GM19239 (cell line): ENCODE measurements around the gene CAB39.
"Not testable (repeated sequence)": the region's sequence is repeated elsewhere in the genome, so short reads cannot be mapped to it uniquely, and the experiment has no call there.

Experiments used
- DNase-seq: peaks from one replicate; pipeline ENCODE4 v3.0.0; 2011; ENCODE audit warnings: low spot score; ENCODE audit not compliant: insufficient read length
- FAIRE-seq: peaks from 2 replicates; lab custom pipeline; 2011; peaks lifted over from hg19 to GRCh38; lab: Jason Lieb, UNC

The CAB39 gene

DNA sequence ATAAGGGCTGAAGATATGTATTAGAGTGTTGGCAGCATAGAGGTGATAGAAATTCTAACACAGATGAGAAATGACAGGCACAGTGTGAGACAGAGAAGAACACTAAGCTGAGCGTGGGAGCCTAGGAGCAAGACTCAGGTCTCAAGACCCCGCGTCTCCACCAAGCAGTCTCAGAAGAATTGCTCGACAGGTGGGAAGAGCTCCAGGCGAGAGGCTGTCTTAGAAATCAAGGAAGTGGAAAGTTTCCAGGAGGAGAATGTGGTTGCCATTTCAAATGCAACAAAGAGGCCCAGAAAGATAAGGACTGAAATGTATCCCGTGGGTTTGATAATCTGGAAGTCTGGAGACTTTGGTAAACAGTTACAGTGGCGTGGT lies 31.5 kb upstream of the CAB39 start:
- DNase-seq: no peak
- no peak for FAIRE-seq

DNA sequence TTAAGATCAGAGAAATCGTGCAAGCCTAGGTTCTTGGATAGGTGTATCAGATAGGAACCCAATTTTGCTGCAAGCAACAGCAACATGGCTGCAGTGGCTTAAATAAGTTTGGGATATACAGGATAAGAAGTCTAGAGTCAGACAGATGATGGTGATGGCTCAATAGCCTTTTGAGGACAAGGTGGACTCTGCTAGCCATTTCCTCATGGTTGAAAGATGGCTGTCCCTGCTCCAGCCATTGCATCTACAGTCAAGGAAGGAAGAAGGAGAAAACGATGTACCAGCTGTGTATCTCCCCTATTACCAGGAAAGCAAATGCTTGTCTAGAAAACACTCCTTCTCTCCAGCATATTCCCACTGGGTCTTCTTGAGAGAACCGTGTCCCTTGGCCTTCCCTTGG lies 30.1 kb upstream of the CAB39 start:
- DNase-seq (no peak), FAIRE-seq (no peak)

DNA sequence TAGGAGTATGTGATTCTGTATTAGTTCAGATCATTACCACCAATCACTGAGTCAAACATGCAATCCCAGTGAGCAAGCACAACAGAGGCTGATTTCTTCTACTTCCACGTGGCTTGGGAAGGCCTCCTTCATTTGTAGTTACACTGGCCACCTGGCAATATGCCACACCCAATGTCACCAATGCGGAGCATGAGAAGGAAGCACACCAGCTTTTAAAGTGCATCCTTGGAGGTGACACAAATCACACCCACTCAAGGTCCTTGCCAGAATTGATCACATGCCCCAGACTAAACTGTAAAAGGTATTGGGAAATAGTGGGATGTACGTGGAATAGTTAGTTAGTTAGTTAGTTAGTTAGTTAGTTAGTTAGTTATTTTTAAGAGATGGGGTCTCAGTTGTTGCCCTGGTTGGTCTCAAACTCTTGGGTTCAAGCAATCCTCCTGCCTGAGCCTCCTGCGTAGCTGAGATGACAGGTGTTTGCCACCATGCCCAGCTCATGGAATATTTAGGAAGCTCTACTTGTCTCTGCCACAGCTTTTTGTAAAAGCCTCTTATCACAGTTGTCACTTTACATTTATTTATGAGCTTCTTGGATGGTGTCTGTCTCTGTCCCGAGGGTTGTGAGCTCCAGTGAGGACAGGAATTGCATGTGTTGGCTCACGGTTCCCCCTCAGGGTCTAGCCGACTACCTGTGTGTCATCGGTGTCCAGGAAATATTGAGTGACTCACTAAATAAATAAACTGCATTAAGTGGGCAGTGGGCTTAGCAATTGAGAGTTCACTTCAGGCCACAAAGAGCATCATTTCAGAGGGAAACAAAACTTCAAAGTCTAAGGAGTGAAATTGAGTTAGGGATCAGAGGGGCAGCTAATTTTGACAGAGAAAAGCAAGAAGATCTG lies 28.1 kb upstream of the CAB39 start:
- no peak for FAIRE-seq
- DNase-seq: no peak

DNA sequence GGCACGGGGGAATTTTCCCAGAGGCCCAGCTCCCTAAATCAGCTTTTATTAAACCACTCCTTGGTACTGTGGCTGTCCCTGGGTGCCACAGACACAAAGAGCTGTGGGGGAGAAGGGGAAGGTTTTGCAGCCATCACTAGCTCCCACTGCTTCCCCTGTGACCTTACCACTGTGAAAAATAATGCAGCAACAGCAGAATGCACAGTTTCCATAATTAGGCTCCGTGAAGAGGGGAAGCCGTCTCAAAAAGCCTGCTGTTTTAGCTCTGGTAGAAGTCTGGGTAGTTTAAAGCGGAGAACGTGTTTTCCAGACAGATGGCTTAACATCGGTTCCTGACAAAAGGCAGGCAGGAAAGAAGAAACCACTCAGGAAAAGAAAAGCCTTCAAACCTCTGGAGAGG lies 27.5 kb upstream of the CAB39 start:
- DNase-seq (no peak), FAIRE-seq (no peak)

DNA sequence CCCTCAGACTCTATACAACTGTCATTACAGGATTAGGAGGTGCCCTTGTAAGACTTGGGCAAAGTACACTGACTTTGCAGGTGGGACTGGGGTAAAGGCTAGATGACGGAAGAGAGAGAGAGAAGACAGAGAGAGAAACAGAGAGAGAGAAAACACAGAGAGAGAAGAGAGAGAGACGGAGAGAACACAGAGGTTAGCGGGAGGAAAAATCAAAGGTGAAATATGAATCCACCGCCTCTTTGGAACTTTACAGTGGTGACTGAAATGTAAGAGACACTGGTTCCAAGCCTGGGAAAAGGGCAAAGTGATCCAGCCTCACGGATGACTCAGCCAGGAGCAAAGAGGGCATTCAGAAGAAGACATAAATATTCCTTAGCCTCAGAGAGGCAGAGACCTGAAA lies 25.1 kb upstream of the CAB39 start:
- DNase-seq: no peak
- no peak for FAIRE-seq

DNA sequence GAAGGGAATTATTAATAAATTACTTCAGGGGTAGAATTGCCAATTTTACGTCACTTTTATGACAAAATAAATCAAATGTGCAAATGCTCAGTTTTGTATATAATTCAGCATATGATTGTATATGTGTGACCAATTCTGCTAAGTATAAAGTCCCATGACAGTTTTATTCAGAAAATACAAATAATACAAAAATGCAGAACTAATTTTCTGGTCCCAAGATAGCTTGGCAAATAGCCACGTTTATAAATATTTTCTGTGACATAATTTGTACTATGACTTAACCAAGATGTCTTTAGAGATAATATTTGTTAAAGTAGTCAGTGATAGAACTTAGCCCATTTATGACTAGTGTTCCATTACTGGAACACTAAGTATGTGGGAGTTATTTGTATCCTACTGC lies 24.2 kb upstream of the CAB39 start:
- no peak for FAIRE-seq
- DNase-seq: no peak

DNA sequence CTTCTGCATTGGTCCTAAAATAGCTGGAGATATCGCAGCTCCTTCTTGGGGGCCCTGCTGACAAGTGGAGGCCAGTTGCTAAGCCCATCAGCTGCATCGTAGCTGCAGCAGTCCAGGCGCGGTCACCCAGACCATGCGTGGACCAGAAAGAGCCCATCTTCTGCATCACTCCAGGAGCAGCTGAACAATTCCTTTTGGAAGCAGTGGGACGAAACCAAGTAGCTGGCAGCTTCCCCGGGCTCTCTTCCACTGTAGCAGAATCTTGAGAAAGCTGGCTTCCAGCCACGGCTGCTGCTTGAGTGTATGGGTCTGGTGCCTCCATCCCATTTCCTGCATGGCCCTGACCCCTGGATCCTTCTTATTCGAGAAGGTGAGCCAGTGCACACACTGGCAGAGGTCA lies 22.2 kb upstream of the CAB39 start:
- FAIRE-seq: no peak
- no peak for DNase-seq

DNA sequence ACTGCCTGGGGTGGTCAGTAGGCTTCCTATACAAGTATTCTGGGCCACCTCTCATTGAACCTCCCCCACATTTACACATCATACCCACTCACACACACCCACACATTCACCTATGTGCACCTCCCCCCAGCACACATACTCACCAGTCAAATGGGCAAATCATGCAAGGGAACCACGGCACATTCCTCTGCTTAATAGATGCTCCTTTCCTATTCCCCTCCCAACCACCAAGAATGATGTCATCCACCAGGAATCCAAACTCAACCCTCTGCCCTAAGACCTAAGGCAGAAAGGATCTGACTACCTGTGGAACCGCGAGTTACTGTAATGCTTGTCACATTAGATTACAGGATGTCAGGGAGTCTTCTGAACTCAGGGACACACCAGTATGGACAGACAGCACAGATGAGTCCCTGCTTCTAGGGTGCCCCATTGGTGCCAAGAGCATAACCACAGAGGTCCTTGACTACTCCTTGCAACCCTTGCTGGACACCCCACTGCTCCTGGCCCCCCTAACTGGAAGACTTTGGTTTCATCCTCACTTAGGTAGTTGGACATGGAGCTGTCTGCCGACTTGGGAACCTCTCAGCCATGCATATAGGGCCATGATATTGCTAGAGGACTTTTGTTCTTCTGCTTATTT lies 21.5 kb upstream of the CAB39 start:
- DNase-seq (no peak), FAIRE-seq (no peak)

DNA sequence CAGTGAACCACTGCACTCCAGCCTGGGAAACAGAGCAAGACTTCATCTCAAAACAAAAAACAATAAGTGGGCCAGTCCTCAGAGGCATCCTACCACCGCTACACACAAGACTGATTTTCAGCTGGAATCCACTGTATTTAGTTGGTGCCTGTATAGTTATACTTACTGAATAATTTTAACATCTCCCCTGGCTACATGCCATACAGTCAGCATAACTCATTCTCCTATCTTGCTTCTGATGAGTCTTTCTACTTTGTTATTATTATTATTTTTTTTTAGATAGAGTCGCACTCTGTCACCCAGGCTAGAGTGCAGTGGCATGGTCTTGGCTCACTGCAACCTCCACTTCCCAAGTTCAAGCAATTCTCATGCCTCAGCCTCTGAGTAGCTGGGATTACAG lies 19.9 kb upstream of the CAB39 start:
- FAIRE-seq (no peak), DNase-seq (no peak)

DNA sequence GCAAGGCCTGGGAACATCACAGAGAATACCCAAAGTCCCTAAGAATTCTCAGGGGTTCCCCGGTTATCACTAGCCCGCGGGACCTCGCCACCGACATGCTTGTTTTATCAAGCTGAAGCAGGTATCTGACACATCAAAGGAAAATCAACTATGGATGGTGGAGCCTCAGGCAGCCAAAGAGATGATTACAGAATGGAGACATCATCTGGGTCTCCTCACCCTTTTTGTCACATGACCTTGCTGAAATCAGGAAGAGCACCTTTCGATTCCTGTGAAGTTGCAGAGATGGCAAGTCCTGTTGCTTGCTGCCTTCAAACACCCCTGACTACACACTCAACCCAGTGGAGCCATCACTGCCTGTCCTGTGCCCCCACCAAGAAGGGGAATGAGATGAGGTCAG lies 19.2 kb upstream of the CAB39 start:
- DNase-seq (no peak), FAIRE-seq (no peak)

DNA sequence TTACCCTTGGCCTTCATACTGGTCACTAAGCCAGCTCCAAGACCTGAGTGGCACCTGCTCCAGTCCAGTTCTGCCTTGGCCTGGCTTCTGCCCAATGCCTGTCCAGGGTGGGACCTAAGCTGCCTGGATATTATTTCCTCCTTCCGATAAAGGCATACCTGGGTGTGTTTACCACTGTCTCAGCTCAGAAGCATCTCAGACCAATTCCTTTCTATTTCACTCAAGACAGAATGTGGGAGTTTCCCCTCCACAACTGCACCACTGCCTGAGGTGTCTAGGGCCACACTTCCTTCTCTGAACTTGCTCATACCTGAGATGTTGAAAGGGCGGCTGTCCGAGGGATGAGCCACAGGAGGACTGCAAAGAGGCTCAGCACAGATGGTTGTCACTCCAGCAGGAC lies 18.4 kb upstream of the CAB39 start:
- FAIRE-seq (peak; percentile 51), DNase-seq (no peak)

DNA sequence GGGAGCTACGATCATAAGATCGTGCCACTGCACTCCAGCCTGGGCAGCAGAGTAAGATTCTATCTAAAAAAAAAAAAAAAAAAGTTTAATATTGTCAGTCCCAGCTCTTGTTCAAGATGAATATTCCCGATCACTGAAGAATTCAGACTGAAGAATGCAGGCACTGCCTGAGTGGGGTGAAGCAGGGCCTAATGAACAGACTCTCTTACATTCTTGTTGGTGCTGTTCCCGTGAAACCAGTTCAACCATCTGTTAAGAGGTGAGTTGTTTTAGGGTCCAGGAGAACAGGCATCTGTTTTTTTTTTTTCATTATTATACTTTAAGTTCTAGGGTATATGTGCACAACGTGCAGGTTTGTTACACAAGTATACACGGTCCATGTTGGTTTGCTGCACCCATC lies 17.1 kb upstream of the CAB39 start:
- no peak for DNase-seq
- FAIRE-seq: no peak

DNA sequence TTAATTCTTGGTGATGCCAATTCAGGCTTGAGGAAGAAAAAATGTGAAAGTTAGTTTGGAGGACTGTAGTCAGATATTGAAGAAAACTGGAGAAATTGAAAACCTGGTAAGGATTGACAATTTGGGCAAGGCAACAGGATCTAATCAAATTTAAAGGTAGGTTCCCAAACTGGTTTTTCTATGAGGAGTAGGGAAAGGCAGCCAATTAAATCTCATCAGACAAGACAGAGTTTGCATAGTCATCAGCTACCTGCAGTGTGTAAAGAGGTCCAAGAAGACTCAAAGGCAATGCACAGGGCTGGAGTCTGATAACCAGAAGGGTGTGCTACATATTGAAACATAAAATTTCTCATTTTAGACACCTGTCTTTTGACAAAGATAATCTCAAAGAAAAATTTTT lies 16.0 kb upstream of the CAB39 start:
- FAIRE-seq: no peak
- DNase-seq: no peak

DNA sequence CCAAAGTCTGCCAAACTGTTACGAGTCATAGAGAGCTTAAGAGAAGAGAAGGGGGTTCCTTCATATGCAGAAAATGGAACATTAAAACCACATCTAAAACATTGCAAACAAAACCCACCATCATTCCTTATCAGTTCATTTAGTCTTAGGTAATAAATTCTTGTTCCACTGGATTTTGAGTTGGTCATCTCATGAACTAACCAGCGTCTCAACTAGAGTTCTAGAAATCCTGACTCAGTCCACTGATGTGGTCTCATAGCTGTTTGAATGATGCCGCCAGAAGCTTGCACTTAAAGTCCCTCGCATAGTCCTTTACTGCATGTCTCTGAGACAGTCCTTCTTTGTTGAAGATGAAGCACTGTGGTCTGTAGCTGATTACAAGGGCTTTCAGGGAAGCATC lies 15.0 kb upstream of the CAB39 start:
- DNase-seq (no peak), FAIRE-seq (no peak)

DNA sequence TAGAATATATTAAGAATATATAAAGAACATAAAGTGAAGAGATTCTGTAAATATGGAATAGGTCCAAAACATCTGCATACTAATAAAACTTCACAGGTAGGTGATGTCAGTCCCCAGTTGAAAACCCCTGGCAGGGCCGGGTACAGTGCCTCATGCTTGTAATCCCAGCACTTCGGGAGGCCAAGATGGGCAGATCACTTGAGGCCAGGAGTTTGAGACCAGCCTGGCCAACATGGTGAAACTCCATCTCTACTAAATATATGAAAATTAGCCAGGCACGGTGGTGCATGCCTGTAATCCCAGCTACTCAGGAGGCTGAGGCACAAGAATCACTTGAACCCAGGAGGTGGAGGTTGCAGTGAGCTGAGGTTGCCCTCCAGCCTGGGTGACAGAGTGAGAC lies 13.9 kb upstream of the CAB39 start:
- FAIRE-seq, DNase-seq: not testable (repeated sequence)

DNA sequence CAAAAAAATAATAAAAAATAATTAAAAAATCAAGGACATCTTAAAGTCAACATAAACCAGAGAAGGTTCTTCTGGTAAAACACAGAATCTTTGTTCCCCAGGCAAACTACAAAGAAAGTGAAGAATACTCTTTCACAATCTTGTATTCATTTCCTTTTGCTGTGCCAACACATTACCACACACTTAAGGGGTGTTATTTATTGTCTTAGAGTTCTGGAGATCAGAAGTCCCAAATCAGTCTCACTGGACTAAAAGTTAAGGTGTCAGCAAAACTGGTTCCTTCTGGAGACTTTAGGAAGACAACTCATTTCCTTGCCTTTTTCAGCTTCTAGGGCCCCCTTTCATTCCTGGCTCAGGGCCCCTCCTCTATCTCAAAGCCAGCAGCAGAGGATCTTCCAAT lies 12.2 kb upstream of the CAB39 start:
- FAIRE-seq (no peak), DNase-seq (no peak)

DNA sequence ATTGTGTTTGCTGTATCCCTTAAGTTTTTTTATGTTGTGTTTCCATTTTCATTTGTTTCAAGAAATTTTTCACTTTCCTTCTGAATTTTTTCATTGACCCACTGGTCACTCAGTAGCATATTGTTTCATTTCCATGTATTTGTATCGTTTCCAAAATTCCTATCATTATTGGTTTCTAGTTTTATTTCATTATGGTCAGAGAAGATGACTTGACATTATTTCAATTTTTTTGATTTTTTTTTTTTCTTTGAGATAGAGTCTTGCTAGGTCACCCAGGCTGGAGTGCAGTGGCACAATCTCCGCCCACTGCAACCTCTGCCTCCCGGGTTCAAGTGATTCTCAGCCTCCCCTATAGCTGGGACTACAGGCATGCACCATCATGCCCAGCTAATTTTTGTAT lies 11.3 kb upstream of the CAB39 start:
- FAIRE-seq (no peak), DNase-seq (no peak)

DNA sequence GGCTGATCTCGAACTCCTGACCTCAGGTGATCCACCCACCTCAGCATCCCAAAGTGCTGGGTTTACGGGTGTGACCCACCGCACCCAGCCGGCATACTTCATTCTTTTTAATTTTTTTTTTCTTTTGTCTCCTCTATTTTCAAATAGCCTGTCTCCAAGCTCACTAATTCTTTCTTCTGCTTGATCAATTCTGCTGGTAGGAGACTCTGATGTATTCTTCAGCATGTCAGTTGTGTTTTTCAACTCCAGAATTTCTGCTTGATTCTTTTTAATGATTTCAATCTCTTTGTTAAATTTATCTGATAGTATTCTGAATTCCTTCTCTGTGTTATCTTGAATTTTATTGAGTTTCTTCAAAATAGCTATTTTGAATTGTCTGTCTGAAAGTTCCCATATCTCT lies 10.2 kb upstream of the CAB39 start:
- FAIRE-seq, DNase-seq: not testable (repeated sequence)

DNA sequence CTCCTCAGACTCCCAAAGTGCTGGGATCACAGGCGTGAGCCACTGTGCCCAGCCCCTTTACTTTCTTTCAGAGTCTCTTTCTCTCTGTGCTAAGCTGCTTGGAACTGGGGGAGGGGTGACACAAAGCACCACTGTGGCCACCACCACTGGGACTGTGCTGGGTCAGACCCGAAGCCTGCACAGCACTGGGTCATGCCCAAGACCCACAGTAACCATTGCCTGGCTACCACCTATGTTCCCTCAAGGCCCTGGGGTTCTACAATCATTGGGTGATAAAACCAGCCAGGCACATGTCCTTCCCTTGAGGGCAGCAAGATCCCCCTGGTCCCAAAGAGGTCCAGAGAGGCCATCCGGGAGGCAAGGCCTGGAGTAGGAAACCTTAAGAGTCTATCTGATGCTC lies 9.1 kb upstream of the CAB39 start:
- FAIRE-seq (no peak), DNase-seq (no peak)

DNA sequence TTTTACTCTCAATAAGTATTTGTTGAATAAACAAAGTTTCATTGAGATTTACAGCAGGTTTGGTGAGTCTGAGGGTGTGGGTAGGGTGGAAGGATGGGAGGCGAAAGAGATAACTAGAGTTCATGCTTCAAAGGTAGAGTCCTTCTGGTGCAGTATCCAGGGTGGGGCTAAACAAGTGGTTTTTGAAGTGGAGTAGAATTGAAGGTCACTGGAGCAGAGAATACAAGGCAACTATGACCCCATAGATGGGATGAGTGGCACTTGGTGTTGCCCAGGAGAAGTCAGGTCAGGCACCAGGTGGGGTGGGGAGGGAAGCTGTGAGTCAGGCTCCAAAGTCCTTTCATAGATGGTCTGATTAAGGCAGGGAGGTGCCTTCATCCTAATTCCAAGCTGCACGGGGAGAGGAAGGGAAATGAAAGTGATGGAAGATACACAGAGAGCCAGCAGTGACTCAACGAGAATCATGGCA lies 6.6 kb upstream of the CAB39 start:
- no peak for FAIRE-seq
- no peak for DNase-seq

DNA sequence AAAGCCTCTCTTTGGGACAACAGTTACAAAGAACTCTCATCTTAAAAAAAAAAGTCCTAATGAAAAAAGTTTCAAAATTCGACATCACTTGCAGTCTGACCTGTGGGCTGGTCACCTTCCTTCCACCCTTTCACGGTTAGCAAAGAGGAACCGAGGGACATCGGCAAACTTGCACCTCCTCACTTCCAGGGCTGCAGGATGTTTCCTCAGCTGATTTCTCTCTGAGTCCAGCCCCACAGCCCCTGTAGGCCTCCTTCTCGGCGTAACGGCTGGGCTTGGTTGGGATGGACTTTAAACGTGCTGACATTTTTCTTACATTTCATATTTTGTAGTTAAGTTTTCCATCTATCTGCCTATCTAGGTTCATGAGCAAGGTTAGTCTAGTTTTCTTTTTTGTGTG lies 5.7 kb upstream of the CAB39 start:
- no peak for FAIRE-seq
- DNase-seq: no peak

DNA sequence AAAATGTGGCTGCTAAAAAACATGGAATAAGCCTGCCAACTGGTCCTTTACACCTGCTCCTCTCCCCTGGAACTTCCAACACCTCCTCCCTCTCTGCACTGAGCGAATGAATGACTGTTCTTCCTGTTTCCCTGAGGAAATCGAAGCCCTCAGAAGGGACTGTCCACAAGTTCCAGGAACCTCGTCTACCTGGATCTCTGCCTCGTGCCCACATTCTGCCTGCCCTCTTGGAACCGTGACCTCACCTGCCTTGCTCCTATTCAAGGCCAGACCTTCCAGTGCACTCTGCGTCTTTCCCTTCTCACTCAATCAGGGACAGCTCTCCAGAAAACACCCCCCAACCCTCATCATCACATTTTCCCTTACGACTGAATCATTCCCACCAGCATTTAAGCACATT lies 4.4 kb upstream of the CAB39 start:
- DNase-seq (no peak), FAIRE-seq (no peak)
